GM10847 (cell line): ENCODE results near the gene MANEAL.

Source experiments
- POLR2A ChIP-seq: IDR thresholded peaks from 2 replicates; pipeline ENCODE4 v1.6.1; 2011; ENCODE audit not compliant: insufficient read length; ENCODE audit errors: extremely low read depth

MANEAL gene

DNA sequence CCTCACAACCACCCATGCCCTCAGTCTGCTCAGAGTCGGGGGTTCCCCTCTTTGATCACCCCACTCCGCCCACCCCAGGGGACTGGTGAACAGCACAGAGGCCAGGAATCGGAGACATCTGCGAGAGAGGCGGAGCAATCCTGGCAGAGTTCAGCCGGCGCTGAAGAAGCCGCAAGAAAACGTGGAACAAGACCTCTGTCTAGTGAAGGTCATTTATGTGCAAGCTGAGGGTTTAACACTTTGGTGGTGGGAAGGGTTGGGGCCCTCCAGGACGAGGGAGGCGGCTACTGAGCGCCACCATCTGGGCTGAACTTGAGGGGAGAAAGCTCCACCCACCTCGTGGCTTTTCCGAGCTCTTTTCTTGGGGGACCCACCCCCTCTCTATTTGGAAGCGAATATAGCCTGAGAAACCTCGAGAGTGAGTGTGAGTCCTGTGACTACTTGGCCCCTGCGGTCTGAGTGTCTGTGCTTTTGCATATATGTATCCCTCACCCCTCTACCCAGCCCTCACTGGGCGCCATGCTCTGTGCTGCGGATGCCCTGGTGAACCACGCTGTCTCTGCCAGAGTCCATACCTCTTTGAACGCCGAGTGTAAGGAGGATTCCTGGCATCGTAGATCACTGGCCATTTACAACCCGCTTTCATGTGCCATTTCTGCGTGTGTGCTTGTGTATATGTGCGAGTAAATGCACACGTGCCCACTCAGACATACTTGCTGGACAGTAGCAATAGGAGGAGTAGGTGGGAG lies 27.6 kb upstream of the MANEAL start:
- no peak for TF ChIP-seq POLR2A

DNA sequence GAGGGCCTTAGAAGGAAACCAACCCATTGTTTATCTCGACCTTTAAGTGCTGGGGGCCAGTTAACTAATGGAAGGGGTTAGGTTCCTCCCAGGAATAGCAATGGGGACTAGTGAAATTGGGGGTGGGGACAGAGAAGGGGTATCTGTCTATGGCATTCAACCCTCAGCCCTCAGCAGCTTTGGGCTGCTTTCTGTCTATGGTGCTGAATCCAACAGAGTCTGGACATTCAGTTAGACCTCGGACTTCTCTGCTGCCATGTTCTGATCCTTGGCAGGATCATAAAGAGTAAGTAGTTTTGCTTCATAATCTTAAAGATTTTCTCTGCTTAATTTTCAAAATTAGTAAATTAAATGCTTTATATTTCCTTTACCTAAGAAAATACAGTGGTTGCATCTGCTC lies 26.2 kb upstream of the MANEAL start:
- no peak for TF ChIP-seq POLR2A

DNA sequence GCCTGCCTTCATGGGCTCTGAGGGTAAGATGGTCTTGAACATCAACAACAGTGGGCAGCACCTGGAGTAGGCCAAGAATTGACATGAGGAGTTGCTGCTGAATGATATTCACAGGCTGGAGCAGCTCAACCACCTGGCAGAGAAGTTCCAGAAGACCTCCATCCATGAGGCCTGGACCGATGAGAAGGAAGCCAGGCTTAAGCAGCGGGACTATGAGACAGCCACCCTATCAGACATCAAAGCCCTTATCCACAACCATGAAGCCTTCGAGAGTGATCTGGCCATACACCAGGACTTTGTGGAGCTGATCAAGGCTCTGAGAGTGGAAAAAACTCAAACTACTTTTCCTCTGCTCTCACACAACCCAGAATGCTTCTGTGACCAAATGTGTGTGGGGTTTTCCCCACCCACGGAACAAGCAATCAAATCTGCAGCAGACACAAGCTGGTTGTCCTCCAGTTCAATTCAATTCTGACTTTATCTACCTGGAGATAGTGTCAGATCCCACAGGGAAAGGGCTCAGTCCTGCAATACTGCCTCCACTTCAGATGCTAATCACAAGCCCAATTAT lies 16.6 kb upstream of the MANEAL start:
- TF ChIP-seq POLR2A = no peak

DNA sequence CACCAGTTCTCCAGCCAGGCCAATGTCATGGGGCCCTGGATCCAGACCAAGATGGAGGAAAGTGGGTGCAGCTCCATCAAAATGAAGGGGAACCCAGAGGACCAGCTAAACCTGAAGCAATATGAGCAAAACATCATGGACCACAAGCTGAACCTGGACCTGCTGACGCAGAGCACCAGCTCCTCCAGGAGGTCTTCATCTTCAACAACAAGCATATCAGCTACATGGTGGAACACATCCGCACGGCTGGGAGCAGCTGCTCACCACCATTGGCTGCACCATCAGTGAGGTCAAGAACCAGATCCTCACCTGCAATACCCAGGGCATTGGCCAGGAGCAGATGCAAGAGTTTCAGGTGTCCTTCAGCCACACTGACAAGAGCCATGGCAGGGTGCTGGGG lies 15.0 kb upstream of the MANEAL start:
- TF ChIP-seq POLR2A = no peak

DNA sequence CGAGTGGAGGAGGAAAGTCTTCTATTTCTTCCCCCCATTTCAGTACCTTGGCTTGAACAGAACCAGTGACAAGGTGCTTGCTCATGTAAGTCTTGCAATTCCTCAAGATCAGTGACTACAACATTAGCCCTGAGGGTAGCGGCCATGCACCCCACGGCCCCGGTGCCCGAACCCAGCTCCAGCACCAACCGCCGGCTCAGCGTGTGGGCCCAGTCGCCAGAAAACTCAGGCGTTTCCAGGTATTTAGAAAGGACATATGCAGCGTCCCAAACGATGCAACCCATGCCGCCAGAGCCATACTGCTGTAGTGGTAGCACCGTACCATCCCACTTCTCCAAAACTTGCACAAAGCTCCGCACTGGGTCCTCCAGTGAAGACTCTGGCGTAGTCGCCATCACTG lies 11.2 kb upstream of the MANEAL start:
- no peak for TF ChIP-seq POLR2A

DNA sequence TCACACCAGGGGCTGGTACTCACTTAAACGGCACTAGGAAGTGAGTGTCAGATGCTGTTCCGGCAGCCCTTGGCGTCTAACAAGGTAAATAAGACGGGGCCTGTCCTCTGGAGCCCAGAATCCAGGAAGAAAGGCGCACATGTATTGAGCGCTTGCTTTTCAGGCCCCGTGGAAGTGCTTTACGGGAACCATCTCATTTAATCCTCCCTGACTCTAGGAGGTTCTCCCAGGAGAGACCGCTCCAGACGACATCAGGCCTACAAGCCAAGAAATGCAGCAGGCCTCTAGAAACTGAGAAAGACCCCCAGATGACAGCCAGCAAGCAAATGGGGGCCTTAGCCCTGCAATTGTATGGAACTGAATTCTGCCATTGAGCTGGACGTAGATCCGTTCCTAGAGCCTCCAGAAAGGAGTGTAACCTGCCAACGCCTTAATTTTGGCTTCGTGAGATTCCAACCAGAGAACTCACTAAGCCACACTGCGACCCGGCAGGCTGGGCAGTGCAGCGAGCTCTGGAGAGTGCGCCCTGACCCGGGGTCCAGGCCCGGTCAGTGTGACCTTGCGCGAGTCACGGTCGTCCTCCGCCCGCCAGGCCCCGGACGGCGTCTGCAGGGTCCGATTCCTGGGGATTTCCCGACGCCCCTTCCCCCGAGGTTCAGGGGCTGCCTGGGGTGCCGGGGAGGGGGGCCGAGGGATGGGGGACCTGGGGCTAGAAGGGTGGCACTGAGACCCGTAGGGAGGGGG lies 532 bp upstream of the MANEAL start:
- no peak for TF ChIP-seq POLR2A

DNA sequence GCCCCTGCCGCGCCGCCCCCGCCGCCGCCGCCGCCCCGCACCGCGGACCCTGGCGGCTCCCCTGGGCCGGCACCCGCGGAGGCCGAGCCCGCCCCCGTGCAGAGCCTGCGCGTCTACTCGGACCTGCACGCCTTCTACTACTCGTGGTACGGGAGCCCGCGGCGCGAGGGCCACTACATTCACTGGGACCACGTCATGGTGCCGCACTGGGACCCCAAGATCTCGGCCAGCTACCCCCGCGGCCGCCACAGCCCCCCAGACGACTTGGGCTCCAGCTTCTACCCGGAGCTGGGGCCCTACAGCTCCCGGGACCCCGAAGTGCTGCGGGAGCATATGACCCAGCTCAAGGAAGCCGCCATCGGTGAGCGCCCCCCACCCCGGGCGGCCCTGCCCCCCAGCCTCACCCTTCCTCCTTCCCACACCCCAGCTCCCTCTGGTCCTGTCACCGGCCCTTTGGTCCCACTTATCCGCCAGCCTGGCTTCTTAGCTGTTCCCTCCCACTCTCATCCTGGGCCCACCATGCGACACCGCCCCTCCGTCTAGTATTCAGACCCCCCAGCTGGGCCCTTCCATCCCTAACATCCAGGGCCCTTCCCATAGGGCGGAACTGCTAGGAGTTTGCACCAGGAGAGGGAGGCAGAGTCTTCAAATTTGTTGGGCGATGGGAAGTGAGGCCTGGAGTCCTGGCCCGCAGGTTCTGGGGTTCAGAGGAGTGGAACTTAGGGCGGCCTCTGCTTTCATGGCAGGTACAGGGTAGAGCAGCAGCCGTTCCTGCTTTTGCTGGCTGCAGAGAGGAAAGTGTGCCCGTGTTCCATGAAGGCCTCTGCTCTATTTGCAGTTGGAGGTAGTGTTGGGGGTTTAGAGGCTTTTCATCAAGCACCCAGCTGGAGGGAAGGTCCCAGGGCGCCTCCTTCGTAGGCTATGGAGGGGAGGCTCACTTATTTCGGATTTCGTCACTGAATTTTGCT lies 1.0 kb downstream of the MANEAL start:
- no peak for TF ChIP-seq POLR2A

DNA sequence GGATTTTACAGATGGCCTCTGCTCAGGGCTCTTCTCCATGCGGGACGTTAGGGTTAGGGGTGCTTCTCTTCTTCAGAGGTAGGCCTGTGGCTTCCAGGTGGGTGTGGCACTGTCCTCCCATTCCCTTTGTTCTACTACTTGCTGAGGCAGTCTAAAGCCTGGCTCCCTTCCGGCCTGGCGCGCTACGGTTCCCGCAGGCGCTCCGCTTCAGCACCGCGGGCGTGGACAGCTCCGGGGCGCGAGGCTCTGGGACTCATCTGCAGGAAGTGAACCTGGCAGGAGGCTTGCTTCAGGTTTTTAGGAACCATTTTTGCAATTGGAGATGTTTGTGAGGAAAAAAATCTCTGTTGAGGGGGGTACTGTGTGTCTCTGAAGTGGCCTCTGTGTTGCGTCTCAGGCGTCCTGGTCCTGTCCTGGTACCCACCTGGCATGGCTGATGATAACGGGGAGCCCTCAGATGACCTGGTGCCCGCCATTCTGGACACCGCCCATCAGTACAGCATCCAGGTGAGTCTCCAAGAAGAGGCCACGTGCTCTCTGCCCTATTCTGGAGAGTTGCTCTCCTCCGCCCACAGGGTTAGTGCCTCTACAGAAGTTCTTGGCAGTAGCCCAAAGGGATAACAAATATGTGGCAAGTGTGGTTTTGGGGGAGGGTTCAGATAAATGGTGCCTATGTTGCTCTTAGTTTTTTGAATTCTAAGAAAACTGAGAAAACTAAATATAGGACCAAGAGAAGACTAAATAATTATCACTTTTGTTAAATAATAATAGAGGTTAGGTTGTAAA lies 1.9 kb downstream of the MANEAL start:
- no peak for TF ChIP-seq POLR2A

DNA sequence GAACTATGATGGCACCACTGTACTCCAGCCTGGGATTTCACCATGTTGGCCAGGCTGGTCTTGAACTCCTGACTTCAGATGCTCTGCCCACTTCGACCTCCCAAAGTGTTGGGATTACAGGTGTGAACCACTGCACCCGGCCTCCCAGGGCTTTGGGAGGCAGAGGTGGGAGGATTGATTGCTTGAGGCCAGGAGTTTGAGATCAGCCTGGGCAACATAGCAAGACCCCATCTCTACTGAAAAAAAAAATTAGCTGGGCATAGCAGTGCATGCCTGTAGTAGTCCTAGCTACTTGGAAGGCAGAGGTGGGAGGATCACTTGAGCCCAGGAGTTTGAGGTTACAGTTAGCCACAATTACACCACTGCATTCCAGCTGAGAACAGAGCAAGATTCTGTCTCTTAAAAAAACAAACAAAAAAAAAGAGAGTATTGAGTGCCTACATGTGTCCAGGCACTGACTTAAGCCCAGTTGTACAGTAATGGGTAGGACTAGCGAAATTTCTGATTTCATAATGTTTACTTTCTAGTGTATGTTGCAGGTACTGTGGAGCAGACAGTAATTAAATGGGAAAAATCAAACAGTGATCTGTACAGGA lies 4.2 kb downstream of the MANEAL start:
- TF ChIP-seq POLR2A = no peak

DNA sequence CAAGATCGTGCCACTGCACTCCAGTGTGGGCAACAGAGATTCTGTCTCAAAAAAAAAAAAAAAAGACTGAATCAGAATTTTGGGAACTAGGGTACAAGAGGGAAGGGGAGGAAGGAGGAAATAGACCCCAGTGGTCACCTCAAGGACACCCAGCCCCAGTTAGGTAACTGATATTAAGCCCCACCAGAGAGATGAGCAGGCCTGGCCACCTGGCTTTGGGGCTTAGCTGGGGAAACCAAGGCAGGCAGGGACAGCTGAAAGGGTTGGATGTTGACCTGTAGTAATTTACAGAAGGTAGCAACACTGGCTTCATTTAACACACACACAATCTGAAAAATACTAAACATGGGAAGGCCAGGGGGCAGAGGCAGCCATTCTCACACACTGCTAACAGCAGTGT lies 8.8 kb downstream of the MANEAL start:
- no peak for TF ChIP-seq POLR2A

DNA sequence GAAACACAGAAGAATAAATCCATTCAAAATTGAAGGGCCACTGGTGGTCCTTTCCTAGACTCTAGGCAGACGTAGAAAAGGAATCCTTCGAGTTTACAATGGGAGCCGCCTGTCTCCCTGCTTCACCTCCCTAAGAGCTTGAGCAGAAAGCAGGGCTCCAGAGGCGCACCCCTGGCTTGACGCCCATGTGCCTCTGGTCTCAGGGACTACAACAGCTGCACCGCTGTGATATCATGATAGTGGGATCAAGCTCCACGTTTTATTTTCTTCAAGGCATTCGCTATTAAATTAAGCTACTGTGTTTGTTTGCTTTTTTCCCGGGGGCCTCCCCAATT lies 13.5 kb downstream of the MANEAL start:
- no peak for TF ChIP-seq POLR2A

DNA sequence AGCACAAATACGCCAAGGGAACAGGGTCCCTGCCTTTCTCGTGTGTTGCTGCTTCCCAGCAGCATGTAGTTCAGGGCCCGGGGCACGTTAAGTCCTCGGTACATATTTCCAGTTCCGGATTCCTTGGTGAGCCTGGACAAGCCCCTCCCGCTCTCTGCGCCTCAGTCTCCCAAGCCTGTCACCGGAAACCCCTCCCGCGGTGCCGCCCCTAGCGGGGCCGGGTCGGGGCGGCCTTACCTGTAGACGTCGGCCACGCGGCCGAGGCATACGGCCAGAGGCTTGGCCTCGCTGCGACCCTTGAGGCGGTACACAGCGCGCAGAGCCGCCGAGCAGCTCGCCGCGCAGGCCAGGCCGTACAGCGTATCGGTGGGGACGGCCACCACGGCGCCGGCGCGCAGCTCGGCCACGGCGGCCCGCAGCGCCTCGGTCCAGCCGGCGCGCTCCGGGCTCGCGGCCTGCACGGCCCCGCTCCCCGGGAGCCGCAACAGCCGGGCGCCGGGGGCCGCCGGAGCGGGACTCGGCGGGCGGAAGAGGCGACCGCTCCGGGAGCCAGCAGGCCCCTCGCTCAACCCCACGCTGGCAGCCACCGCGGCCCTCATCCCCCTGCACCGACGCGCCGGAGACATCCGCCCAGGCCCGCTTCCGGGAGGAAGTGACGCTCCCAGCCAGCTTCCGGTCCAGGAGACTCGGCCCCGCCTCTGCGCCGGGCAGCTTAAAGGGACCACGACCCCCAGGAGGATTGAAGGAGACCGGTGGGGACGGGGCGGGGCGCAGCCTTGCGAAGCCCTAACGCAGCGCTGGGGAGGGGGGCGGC lies 14.1 kb downstream of the MANEAL start, which contains the start of the genes C1orf122 and YRDC:
Gene C1orf122 (plus strand): TSS at position 236 of the 814 bp plus-strand sequence. CDS start 615 bp downstream, outside the sequence.
Gene YRDC (minus strand): TSS at position 654 of the 814 bp plus-strand sequence. CDS start 28 bp downstream, at position 626.
- TF ChIP-seq POLR2A = peak; percentile 68
